ENCODE measurements around the gene F7.

- TF ChIP-seq CTCF (conservative IDR thresholded peaks at IDR 0.05 in 1 of 2, IDR thresholded peaks at IDR 0.05 in 1 of 2; ENCODE audit: low read depth in 1 of 2, low read length in 2 of 2), result no peak
- no peak for TF ChIP-seq EZH2 (IDR thresholded peaks at IDR 0.05; ENCODE audit: low read length, missing control alignments)
Measured at GRCh38 chr13:113114511-113115362, 9.1 kb downstream of the F7 start.

All from fibroblast of lung (primary cell).